ENCODE measurements around the gene UBE2I.
"Not testable (repeated sequence)": the region's sequence is repeated elsewhere in the genome, so short reads cannot be mapped to it uniquely, and the experiment has no call there.

The UBE2I gene

GRCh38 chr16:1314399-1315068 is 5.1 kb downstream of the UBE2I start:
- no peak for DNase-seq

GRCh38 chr16:1315081-1316032 is 5.9 kb downstream of the UBE2I start:
- DNase-seq: no peak

GRCh38 chr16:1316033-1316405 is 6.6 kb downstream of the UBE2I start:
- no peak for DNase-seq

- no peak for DNase-seq
These were observed 8.2 kb downstream of the UBE2I start for GRCh38 chr16:1317479-1318267.

- no peak for DNase-seq
These were observed 8.8 kb downstream of the UBE2I start for GRCh38 chr16:1318268-1318545.

GRCh38 chr16:1319041-1319440 is 9.6 kb downstream of the UBE2I start:
- no peak for DNase-seq

GRCh38 chr16:1320097-1320496 is 10.7 kb downstream of the UBE2I start:
- no peak for DNase-seq

GRCh38 chr16:1320658-1321240 is 11.3 kb downstream of the UBE2I start:
- DNase-seq: no peak

GRCh38 chr16:1322407-1322806 is 13.0 kb downstream of the UBE2I start:
- no peak for DNase-seq

GRCh38 chr16:1323296-1324239 is 14.1 kb downstream of the UBE2I start:
- DNase-seq: no peak

- no peak for DNase-seq
These were observed 14.9 kb downstream of the UBE2I start for GRCh38 chr16:1324286-1324826.

GRCh38 chr16:1325261-1325660 is 15.8 kb downstream of the UBE2I start:
- DNase-seq: no peak

- no peak for DNase-seq
These were observed 16.4 kb downstream of the UBE2I start for GRCh38 chr16:1325673-1326371.

- DNase-seq: no peak
These were observed 17.0 kb downstream of the UBE2I start for GRCh38 chr16:1326391-1326790.

- no peak for DNase-seq
These were observed 17.6 kb downstream of the UBE2I start for GRCh38 chr16:1326946-1327618.

GRCh38 chr16:1327619-1327947 is 18.1 kb downstream of the UBE2I start:
- DNase-seq: no peak

- DNase-seq: not testable (repeated sequence)
These were observed 18.7 kb downstream of the UBE2I start for GRCh38 chr16:1328136-1328535.

GRCh38 chr16:1328961-1329360 is 19.5 kb downstream of the UBE2I start:
- not testable (repeated sequence) for DNase-seq

- no peak for DNase-seq
These were observed 21.0 kb downstream of the UBE2I start for GRCh38 chr16:1330260-1330914.
